ENCODE results near the gene F3.
A peak's percentile ranks its signal among the peaks of the same experiment; 100 is the strongest.
"Not testable (repeated sequence)": the region's sequence is repeated elsewhere in the genome, so short reads cannot be mapped to it uniquely, and the experiment has no call there.

Gene F3

GRCh38 chr1:94541246-94542087 is at the start of gene F3:
F3 (minus strand) TSS chr1:94541759; CDS start chr1:94541636, 123 bp downstream.
- DNase-seq (ENCODE audit: low read depth in 2 of 2), result peak; percentile 29 to 42

GRCh38 chr1:94590203-94591137 is 48.9 kb upstream of the F3 start:
- DNase-seq (ENCODE audit: low read depth in 2 of 2), result no peak

- no peak for DNase-seq (ENCODE audit: low read depth in 2 of 2)
These were observed 48.2 kb upstream of the F3 start for GRCh38 chr1:94589728-94590127.

- DNase-seq (ENCODE audit: low read depth in 2 of 2), result no peak
These were observed 41.0 kb upstream of the F3 start for GRCh38 chr1:94582565-94582964.

GRCh38 chr1:94580367-94581115 is 39.0 kb upstream of the F3 start:
- DNase-seq (ENCODE audit: low read depth in 2 of 2), result no peak

GRCh38 chr1:94579876-94580294 is 38.3 kb upstream of the F3 start:
- DNase-seq (ENCODE audit: low read depth in 2 of 2), result no peak

GRCh38 chr1:94578856-94579255 is 37.3 kb upstream of the F3 start:
- DNase-seq (ENCODE audit: low read depth in 2 of 2), result no peak

- DNase-seq (ENCODE audit: low read depth in 2 of 2), result not testable (repeated sequence)
These were observed 32.4 kb upstream of the F3 start for GRCh38 chr1:94573917-94574316.

- DNase-seq (ENCODE audit: low read depth in 2 of 2), result no peak
These were observed 31.2 kb upstream of the F3 start for GRCh38 chr1:94572780-94573179.

GRCh38 chr1:94570965-94571364 is 29.4 kb upstream of the F3 start:
- not testable (repeated sequence) for DNase-seq (ENCODE audit: low read depth in 2 of 2)

- DNase-seq (ENCODE audit: low read depth in 2 of 2), result not testable (repeated sequence)
These were observed 27.2 kb upstream of the F3 start for GRCh38 chr1:94568806-94569205.

GRCh38 chr1:94567975-94568607 is 26.5 kb upstream of the F3 start:
- DNase-seq (ENCODE audit: low read depth in 2 of 2), result not testable (repeated sequence)

GRCh38 chr1:94566436-94566835 is 24.9 kb upstream of the F3 start:
- DNase-seq (ENCODE audit: low read depth in 2 of 2), result not testable (repeated sequence)

GRCh38 chr1:94565901-94566300 is 24.3 kb upstream of the F3 start:
- DNase-seq (ENCODE audit: low read depth in 2 of 2), result no peak

- no peak for DNase-seq (ENCODE audit: low read depth in 2 of 2)
These were observed 21.1 kb upstream of the F3 start for GRCh38 chr1:94562519-94563260.

- no peak for DNase-seq (ENCODE audit: low read depth in 2 of 2)
These were observed 18.8 kb upstream of the F3 start for GRCh38 chr1:94560333-94560732.

GRCh38 chr1:94559921-94560320 is 18.4 kb upstream of the F3 start:
- DNase-seq (ENCODE audit: low read depth in 2 of 2), result no peak

GRCh38 chr1:94555091-94555490 is 13.5 kb upstream of the F3 start:
- no peak for DNase-seq (ENCODE audit: low read depth in 2 of 2)

- DNase-seq (ENCODE audit: low read depth in 2 of 2), result no peak
These were observed 13.0 kb upstream of the F3 start for GRCh38 chr1:94554580-94554979.

GRCh38 chr1:94553931-94554330 is 12.4 kb upstream of the F3 start:
- no peak for DNase-seq (ENCODE audit: low read depth in 2 of 2)

- DNase-seq (ENCODE audit: low read depth in 2 of 2), result no peak
These were observed 11.8 kb upstream of the F3 start for GRCh38 chr1:94553323-94553730.

All from stimulated activated CD8-positive, alpha-beta memory T cell treated with anti-CD3 and anti-CD28 coated beads, Interleukin-2, amount 100 ng/mL, for 1 hour (primary cell).